SK-N-MC (cell line): ENCODE data around the gene TSNAXIP1.

Experiments used
- EZH2 ChIP-seq: fragments of 200-600 bp; sonication (generic); IDR thresholded peaks from one replicate; pipeline ENCODE4 v1.6.1; 2017; ENCODE audit warnings: antibody characterized with exemption
- FOXP2 ChIP-seq: optimal IDR thresholded peaks from 2 replicates; pipeline ENCODE3; 2011; ENCODE audit warnings: mild to moderate bottlenecking, moderate library complexity; ENCODE audit not compliant: insufficient read depth; ENCODE audit errors: extremely low read length, control extremely low read depth
- POLR2AphosphoS5 ChIP-seq: IDR thresholded peaks from 2 replicates; pipeline ENCODE4 v1.6.1; 2012; ENCODE audit warnings: mild to moderate bottlenecking, low read depth, low read length, borderline replicate concordance

- TF ChIP-seq POLR2AphosphoS5 (no peak), EZH2 (no peak), FOXP2 (no peak)
These were observed 6.3 kb upstream of the TSNAXIP1 start for GRCh38 chr16:67800338-67800926.
